ENCODE measurements around the gene CELF3.

CELF3 gene

GRCh38 chr1:151762941-151763921, 46.6 kb upstream of the CELF3 start, which contains the start of gene MRPL9 (continued):
- TF ChIP-seq ZBTB26 (tag by site-specific recombination; optimal IDR thresholded peaks at IDR 0.05): peak; percentile 47
- TF ChIP-seq ZNF140 (tag by site-specific recombination; IDR thresholded peaks at IDR 0.05): no peak
- TF ChIP-seq HOXC10 (CRISPR knock-in tag; IDR thresholded peaks at IDR 0.05): 0 out of 2 replicates have a peak, but pooled peaks have one; percentile 16
- 0 out of 2 replicates have a peak, but pooled peaks have one; percentile 35 for TF ChIP-seq ZFP37 (tag by site-specific recombination; IDR thresholded peaks at IDR 0.05)
- no peak for TF ChIP-seq OSR2 (tag by site-specific recombination; IDR thresholded peaks at IDR 0.05)
- TF ChIP-seq KLF8 (tag by site-specific recombination; IDR thresholded peaks at IDR 0.05): 0 out of 2 replicates have a peak, but pooled peaks have one; percentile 43
- TF ChIP-seq ZNF600 (tag by site-specific recombination; IDR thresholded peaks at IDR 0.05): peak; percentile 50; the same call in 1 of the 2 replicates
- TF ChIP-seq ZNF26 (tag by site-specific recombination; IDR thresholded peaks at IDR 0.05): no peak
- TF ChIP-seq ZNF629 (tag by site-specific recombination; IDR thresholded peaks at IDR 0.05): peak; percentile 38
- TF ChIP-seq, protein P1, sequence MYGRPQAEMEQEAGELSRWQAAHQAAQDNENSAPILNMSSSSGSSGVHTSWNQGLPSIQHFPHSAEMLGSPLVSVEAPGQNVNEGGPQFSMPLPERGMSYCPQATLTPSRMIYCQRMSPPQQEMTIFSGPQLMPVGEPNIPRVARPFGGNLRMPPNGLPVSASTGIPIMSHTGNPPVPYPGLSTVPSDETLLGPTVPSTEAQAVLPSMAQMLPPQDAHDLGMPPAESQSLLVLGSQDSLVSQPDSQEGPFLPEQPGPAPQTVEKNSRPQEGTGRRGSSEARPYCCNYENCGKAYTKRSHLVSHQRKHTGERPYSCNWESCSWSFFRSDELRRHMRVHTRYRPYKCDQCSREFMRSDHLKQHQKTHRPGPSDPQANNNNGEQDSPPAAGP (tag by site-specific recombination; IDR thresholded peaks at IDR 0.05): peak; percentile 47
- TF ChIP-seq, protein P2, sequence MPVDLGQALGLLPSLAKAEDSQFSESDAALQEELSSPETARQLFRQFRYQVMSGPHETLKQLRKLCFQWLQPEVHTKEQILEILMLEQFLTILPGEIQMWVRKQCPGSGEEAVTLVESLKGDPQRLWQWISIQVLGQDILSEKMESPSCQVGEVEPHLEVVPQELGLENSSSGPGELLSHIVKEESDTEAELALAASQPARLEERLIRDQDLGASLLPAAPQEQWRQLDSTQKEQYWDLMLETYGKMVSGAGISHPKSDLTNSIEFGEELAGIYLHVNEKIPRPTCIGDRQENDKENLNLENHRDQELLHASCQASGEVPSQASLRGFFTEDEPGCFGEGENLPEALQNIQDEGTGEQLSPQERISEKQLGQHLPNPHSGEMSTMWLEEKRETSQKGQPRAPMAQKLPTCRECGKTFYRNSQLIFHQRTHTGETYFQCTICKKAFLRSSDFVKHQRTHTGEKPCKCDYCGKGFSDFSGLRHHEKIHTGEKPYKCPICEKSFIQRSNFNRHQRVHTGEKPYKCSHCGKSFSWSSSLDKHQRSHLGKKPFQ (tag by site-specific recombination; IDR thresholded peaks at IDR 0.05): no peak
- TF ChIP-seq ZEB2 (tag by site-specific recombination; IDR thresholded peaks at IDR 0.05): peak; percentile 68
- no peak for TF ChIP-seq ZSCAN23 (tag by site-specific recombination; IDR thresholded peaks at IDR 0.05)
- TF ChIP-seq ZBTB7A (tag by site-specific recombination; IDR thresholded peaks at IDR 0.05; ENCODE audit: low read depth): 0 out of 2 replicates have a peak, but pooled peaks have one; percentile 48
- TF ChIP-seq SALL2 (tag by site-specific recombination; IDR thresholded peaks at IDR 0.05; ENCODE audit: borderline replicate concordance): no peak
- 0 out of 2 replicates have a peak, but pooled peaks have one; percentile 81 for TF ChIP-seq ZNF610 (tag by site-specific recombination; IDR thresholded peaks at IDR 0.05; ENCODE audit: borderline replicate concordance)
- TF ChIP-seq ZNF548 (tag by site-specific recombination; IDR thresholded peaks at IDR 0.05): no peak
- TF ChIP-seq ZNF24 (tag by site-specific recombination; IDR thresholded peaks at IDR 0.05): peak; percentile 94
- peak; percentile 17; the same call in 1 of the 2 replicates for TF ChIP-seq ZNF391 (tag by site-specific recombination; IDR thresholded peaks at IDR 0.05; ENCODE audit: borderline replicate concordance, low read depth)
- TF ChIP-seq KLF10 (tag by site-specific recombination; IDR thresholded peaks at IDR 0.05): no peak
- no peak for TF ChIP-seq ZNF362 (tag by site-specific recombination; IDR thresholded peaks at IDR 0.05)
- TF ChIP-seq ZNF350 (tag by site-specific recombination; IDR thresholded peaks at IDR 0.05): no peak
- peak; percentile 95 for TF ChIP-seq YY1 (tag by site-specific recombination; IDR thresholded peaks at IDR 0.05)
- peak; percentile 41; the same call in 1 of the 2 replicates for TF ChIP-seq OVOL3 (tag by site-specific recombination; IDR thresholded peaks at IDR 0.05)
- TF ChIP-seq ZNF76 (tag by site-specific recombination; IDR thresholded peaks at IDR 0.05; ENCODE audit: borderline replicate concordance, low read depth): peak; percentile 51; the same call in 1 of the 2 replicates
- TF ChIP-seq ZNF785 (tag by site-specific recombination; IDR thresholded peaks at IDR 0.05): no peak
- TF ChIP-seq ZSCAN30 (tag by site-specific recombination; IDR thresholded peaks at IDR 0.05): peak; percentile 77
- peak; percentile 58 for TF ChIP-seq ZXDB (tag by site-specific recombination; IDR thresholded peaks at IDR 0.05)
- TF ChIP-seq, protein P3, sequence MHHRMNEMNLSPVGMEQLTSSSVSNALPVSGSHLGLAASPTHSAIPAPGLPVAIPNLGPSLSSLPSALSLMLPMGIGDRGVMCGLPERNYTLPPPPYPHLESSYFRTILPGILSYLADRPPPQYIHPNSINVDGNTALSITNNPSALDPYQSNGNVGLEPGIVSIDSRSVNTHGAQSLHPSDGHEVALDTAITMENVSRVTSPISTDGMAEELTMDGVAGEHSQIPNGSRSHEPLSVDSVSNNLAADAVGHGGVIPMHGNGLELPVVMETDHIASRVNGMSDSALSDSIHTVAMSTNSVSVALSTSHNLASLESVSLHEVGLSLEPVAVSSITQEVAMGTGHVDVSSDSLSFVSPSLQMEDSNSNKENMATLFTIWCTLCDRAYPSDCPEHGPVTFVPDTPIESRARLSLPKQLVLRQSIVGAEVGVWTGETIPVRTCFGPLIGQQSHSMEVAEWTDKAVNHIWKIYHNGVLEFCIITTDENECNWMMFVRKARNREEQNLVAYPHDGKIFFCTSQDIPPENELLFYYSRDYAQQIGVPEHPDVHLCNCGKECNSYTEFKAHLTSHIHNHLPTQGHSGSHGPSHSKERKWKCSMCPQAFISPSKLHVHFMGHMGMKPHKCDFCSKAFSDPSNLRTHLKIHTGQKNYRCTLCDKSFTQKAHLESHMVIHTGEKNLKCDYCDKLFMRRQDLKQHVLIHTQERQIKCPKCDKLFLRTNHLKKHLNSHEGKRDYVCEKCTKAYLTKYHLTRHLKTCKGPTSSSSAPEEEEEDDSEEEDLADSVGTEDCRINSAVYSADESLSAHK (tag by site-specific recombination; IDR thresholded peaks at IDR 0.05): peak; percentile 34; the same call in 1 of the 2 replicates
